Progenitor cell of endocrine pancreas (in vitro differentiated cells): ENCODE results near the gene TRAPPC10. TPM values are rescaled to one million over a fixed set of nuclear protein-coding genes. Genes with fewer than 3 reads are reported as not detected.

Experiments
- DNase-seq: peaks from one replicate; pipeline ENCODE4 v3.0.0; 2021; ENCODE audit warnings: low spot score; ENCODE audit not compliant: unreplicated experiment
- H3K27ac Mint-ChIP-seq: 2 replicates; pipeline ENCODE4 v1.8.0; 2021; ENCODE audit warnings: mild to moderate bottlenecking, moderate library complexity, mixed read lengths
- H3K27me3 Mint-ChIP-seq: 2 replicates; pipeline ENCODE4 v1.8.0; 2021; ENCODE audit warnings: mixed read lengths
- H3K36me3 Mint-ChIP-seq: 2 replicates; pipeline ENCODE4 v1.8.0; 2022; ENCODE audit warnings: mixed read lengths; ENCODE audit not compliant: insufficient read depth
- H3K4me1 Mint-ChIP-seq: 2 replicates; pipeline ENCODE4 v1.8.0; 2021; ENCODE audit warnings: low read depth, mixed read lengths
- H3K4me3 Mint-ChIP-seq: 2 replicates; pipeline ENCODE4 v1.8.0; 2021; ENCODE audit warnings: low read depth, mild to moderate bottlenecking, moderate library complexity, mixed read lengths
- H3K9me3 Mint-ChIP-seq: 2 replicates; pipeline ENCODE4 v1.8.0; 2021; ENCODE audit warnings: low read depth, mixed read lengths
- CTCF ChIP-seq: fragments of 200-600 bp; sonication (generic); IDR thresholded peaks from one replicate; pipeline ENCODE4 v1.5.0; 2021; ENCODE audit warnings: antibody characterized with exemption, mild to moderate bottlenecking; ENCODE audit not compliant: unreplicated experiment
- total RNA-seq: library from RNA; stranded (reverse); gene quantifications from 2 replicates; pipeline ENCODE4 v1.2.1, GENCODE V29; 2021

The TRAPPC10 gene
- total RNA-seq, 1 donor from 2014 or later: 42.7 TPM

GRCh38 chr21:44027607-44028286 lies 15.6 kb downstream of the TRAPPC10 start:
- no peak overlapping the region for H3K27ac Mint-ChIP-seq
- no peaks in the 10 kb centered on the region for H3K4me1 Mint-ChIP-seq
- peaks cover 3% of the 10 kb centered on the region for H3K36me3 Mint-ChIP-seq

GRCh38 chr21:44028287-44028659 lies 16.2 kb downstream of the TRAPPC10 start:
- H3K27me3 Mint-ChIP-seq: no peaks in the 10 kb centered on the region
- TF ChIP-seq CTCF: no peak
- H3K4me1 Mint-ChIP-seq: no peaks in the 10 kb centered on the region
- peaks cover 4% of the 10 kb centered on the region for H3K9me3 Mint-ChIP-seq
- no peak overlapping the region for H3K4me3 Mint-ChIP-seq
- no peak overlapping the region for H3K27ac Mint-ChIP-seq
- H3K36me3 Mint-ChIP-seq: peaks cover 5% of the 10 kb centered on the region
- no peak for DNase-seq

More at GRCh38 chr21:44027607-44028286, 15.6 kb downstream of the TRAPPC10 start:
- Mint-ChIP-seq H3K27me3 (no peaks in the 10 kb centered on the region), H3K9me3 (peaks cover 4% of the 10 kb centered on the region), H3K4me3 (no peak overlapping the region)
- no peak for TF ChIP-seq CTCF
- no peak for DNase-seq

GRCh38 chr21:44029460-44030087 lies 17.5 kb downstream of the TRAPPC10 start:
- Mint-ChIP-seq H3K27me3 (no peaks in the 10 kb centered on the region), H3K36me3 (peaks cover 8% of the 10 kb centered on the region), H3K27ac (no peak overlapping the region), H3K4me1 (no peaks in the 10 kb centered on the region), H3K9me3 (peaks cover 4% of the 10 kb centered on the region), H3K4me3 (no peak overlapping the region)
- DNase-seq: no peak
- TF ChIP-seq CTCF: no peak

- no peak overlapping the region for H3K4me3 Mint-ChIP-seq
- H3K36me3 Mint-ChIP-seq: peaks cover 15% of the 10 kb centered on the region
- no peaks in the 10 kb centered on the region for H3K9me3 Mint-ChIP-seq
- no peaks in the 10 kb centered on the region for H3K4me1 Mint-ChIP-seq
- H3K27me3 Mint-ChIP-seq: no peaks in the 10 kb centered on the region
- TF ChIP-seq CTCF: no peak
- H3K27ac Mint-ChIP-seq: no peak overlapping the region
- DNase-seq: no peak
Observed at GRCh38 chr21:44035244-44035643, 23.1 kb downstream of the TRAPPC10 start.

GRCh38 chr21:44038063-44038462 lies 26.0 kb downstream of the TRAPPC10 start:
- no peak for TF ChIP-seq CTCF
- H3K9me3 Mint-ChIP-seq: no peaks in the 10 kb centered on the region

More at GRCh38 chr21:44038063-44038462, 26.0 kb downstream of the TRAPPC10 start:
- Mint-ChIP-seq H3K27ac (peak overlapping the region; percentile 84), H3K4me3 (no peak overlapping the region), H3K4me1 (no peaks in the 10 kb centered on the region), H3K36me3 (peaks cover 15% of the 10 kb centered on the region), H3K27me3 (no peaks in the 10 kb centered on the region)
- no peak for DNase-seq
